ENCODE data around the gene HDAC4.

DNA sequence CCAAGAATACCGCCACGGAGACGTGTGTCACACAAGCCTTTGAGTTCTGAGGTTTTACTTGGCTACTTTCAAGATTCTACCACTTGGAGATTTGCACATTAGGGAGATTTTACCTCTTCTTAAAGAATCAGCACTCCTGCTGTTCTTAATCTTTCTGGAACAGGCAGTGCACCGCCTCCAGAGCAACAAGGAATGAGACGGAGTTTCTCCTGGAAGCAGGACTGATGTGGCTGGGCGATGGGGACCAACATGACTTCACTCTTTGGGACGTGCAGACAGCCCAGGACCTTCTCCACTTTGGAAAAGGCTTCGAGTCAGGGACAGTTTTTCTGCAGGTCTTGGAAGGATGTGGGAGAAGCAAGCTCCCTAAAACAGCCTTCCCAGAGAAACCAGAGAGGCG, 255.2 kb downstream of the HDAC4 start:
- TF ChIP-seq CTCF (IDR thresholded peaks at IDR 0.05), result no peak
- TF ChIP-seq ZFX (IDR thresholded peaks at IDR 0.05; ENCODE audit: borderline replicate concordance), result no peak

All from 22Rv1 (cell line).